MCF 10A (cell line): ENCODE data around the gene NFS1. TPM values are rescaled to one million over a fixed set of nuclear protein-coding genes. Genes with fewer than 3 reads are reported as not detected.

Experiments
- BruUV-seq: library from RNA; stranded (reverse); fragments of 400-500 nt; replicated peaks from 2 replicates; lab custom pipeline; 2021; lab: Mats Ljungman, UMichigan
- CTCF ChIA-PET: fragments of 300-600 bp; sonication (Branson Sonifier 250); formaldehyde crosslinking; extraction: SDS; loops from one replicate; lab custom pipeline; 2021; ENCODE audit warnings: antibody characterized with exemption, inconsistent platforms; lab: Yijun Ruan, JAX
- POLR2A ChIA-PET: fragments of 300-600, 350-650 bp; sonication (Branson Sonifier 250); formaldehyde crosslinking; extraction: SDS; loops from one replicate; lab custom pipeline; 2020; ENCODE audit warnings: antibody characterized with exemption, inconsistent platforms; lab: Yijun Ruan, JAX
- DNase-seq: peaks from one replicate; pipeline ENCODE4 v3.0.0-alpha.2; 2018; ENCODE audit not compliant: unreplicated experiment
- H3K27ac Mint-ChIP-seq: one replicate; pipeline ENCODE4 v1.8.0; 2022; ENCODE audit warnings: mild to moderate bottlenecking, low read depth, mixed read lengths; ENCODE audit not compliant: unreplicated experiment
- H3K27me3 Mint-ChIP-seq: one replicate; pipeline ENCODE4 v1.8.0; 2022; ENCODE audit warnings: mixed read lengths; ENCODE audit not compliant: insufficient read depth, unreplicated experiment
- H3K36me3 Mint-ChIP-seq: one replicate; pipeline ENCODE4 v1.8.0; 2022; ENCODE audit warnings: mild to moderate bottlenecking, moderate library complexity, mixed read lengths; ENCODE audit not compliant: insufficient read depth, unreplicated experiment
- H3K4me1 Mint-ChIP-seq: one replicate; pipeline ENCODE4 v1.8.0; 2022; ENCODE audit warnings: mixed read lengths; ENCODE audit not compliant: insufficient read depth, unreplicated experiment
- H3K4me3 Mint-ChIP-seq: one replicate; pipeline ENCODE4 v1.8.0; 2022; ENCODE audit warnings: mild to moderate bottlenecking, moderate library complexity, mixed read lengths; ENCODE audit not compliant: unreplicated experiment
- H3K9me3 Mint-ChIP-seq: one replicate; pipeline ENCODE4 v1.8.0; 2022; ENCODE audit warnings: mixed read lengths; ENCODE audit not compliant: unreplicated experiment
- intact Hi-C: fragments of 100-400 bp; cut with micrococcal nuclease; formaldehyde crosslinking; loops from 2 replicates; pipeline ENCODE4 v1.14.1; 2022
- total RNA-seq: library from RNA; stranded (reverse); gene quantifications from 2 replicates; pipeline ENCODE4 v1.2.3, GENCODE V29; 2022
- TF ChIP-seq, protein P1 (sequence below): fragments of 200-600 bp; IDR thresholded peaks from one replicate; pipeline ENCODE4 v1.8.0; 2022; ENCODE audit warnings: antibody characterized with exemption, mild to moderate bottlenecking; ENCODE audit not compliant: unreplicated experiment

The NFS1 gene
- total RNA-seq, 1 experiment from 2014 or later, result 27.6 TPM

DNA sequence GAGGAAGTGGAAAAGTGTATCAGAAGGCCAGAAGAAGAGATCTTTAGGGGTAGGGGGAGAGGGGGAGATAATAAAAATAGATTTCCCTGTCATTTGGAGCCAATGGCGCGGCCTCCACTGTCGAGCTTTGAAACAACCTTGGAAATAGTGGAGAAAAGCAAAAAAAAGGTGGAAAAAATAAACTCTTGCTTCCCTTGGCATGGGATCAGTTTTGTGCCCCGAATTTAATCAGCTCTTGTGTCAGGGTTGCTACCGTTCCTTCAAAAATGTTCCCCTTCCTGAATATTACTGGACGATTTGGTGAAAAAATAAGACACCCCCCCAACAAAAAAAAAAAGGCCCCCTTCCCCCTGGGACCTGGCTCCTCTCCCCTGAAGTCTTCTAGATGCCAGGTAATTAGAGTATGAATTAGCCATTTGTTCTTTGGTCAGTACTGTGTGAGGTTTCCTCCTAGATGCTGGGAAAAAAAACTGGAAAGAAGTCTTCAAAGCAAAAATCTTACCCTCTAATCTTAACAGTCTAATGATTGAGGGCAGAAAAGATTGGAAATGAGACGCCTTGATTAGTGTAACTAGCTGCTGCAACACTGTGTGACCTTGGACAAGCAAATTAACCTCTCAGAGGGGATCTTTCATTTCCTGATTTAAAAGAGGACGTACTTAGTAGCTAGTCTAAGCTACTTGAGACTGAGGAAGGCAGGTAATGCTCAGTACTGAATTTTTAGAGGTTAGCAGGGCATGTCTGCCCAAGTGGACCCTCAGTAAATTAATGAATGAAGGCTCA lies 43.8 kb upstream of the NFS1 start:
- TSS peak; percentile 92 for BruUV-seq
- H3K27me3 Mint-ChIP-seq, result no peaks in the 10 kb centered on the region
- intact Hi-C loops, result loop anchor here (1.0 kb wide), 3 partner anchors 26 to 141 kb away; no protein-coding TSS in a partner anchor
- peak overlapping the region; percentile 98 for H3K27ac Mint-ChIP-seq
- CTCF ChIA-PET, result interaction anchor here (0.7 to 4.4 kb wide), 11 partner anchors 11 to 211 kb away, joined by 3 to 49 read pairs (median 5); partner anchors contain the start of genes PHF20 and SCAND1
- peaks cover 44% of the 10 kb centered on the region for H3K36me3 Mint-ChIP-seq
- POLR2A ChIA-PET, result interaction anchor here (0.6 to 11.4 kb wide), 70 partner anchors 8 to 1436 kb away, joined by 3 to 617 read pairs (median 6); partner anchors contain the start of genes CEP250, CPNE1, DYNLRB1 and NFS1
- peak; percentile 22 for DNase-seq
- H3K4me3 Mint-ChIP-seq, result peak overlapping the region; percentile 97
- TF ChIP-seq, protein P1, sequence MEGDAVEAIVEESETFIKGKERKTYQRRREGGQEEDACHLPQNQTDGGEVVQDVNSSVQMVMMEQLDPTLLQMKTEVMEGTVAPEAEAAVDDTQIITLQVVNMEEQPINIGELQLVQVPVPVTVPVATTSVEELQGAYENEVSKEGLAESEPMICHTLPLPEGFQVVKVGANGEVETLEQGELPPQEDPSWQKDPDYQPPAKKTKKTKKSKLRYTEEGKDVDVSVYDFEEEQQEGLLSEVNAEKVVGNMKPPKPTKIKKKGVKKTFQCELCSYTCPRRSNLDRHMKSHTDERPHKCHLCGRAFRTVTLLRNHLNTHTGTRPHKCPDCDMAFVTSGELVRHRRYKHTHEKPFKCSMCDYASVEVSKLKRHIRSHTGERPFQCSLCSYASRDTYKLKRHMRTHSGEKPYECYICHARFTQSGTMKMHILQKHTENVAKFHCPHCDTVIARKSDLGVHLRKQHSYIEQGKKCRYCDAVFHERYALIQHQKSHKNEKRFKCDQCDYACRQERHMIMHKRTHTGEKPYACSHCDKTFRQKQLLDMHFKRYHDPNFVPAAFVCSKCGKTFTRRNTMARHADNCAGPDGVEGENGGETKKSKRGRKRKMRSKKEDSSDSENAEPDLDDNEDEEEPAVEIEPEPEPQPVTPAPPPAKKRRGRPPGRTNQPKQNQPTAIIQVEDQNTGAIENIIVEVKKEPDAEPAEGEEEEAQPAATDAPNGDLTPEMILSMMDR, result peak; percentile 0
- peaks cover 23% of the 10 kb centered on the region for H3K4me1 Mint-ChIP-seq
- no peaks in the 10 kb centered on the region for H3K9me3 Mint-ChIP-seq

DNA sequence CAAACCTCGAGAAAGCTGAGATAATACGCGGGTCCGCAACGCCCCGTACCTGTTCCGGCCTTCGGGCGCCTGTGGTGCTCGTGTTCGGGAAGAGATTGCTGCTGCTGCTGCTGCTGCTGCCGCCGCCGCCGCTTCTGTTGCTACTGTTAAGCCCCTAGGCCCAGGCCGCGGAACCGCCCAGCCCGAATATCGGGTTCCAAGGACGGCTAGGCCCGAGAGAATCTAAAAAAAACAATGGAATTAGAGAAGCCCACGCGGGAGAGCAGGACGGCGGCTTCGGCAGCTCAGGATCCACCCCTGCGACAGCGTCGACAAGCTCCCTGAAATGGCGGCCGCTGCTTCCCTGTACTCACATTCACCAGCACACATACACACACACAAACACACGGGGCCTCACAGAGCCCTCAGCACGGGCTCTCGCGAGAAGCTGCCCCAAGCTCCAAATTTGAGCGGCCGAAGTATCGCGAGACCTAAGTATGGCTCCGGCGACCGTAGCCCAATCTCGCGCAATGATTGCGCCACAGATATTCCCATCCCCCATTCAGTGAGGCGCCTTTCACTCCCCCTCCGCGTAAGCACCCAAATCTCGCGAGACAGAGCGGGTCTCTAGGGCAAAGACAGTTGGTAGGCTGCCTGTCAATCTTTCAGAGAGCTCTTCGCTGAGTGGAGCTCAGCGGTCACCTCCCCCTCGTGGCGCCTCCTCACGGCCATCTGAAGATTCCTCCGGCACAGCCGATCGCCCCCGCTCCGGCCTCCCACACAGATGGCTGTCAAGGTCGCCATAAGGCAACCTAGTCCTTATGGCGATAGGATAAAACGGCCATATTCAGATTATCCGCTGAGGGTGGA lies 43.0 kb upstream of the NFS1 start, which contains the start of gene RBM39:
TSS of gene RBM39 (minus strand) at position 369 of the 849 bp plus-strand sequence. CDS start 1,386 bp downstream, outside the sequence.
- no peaks in the 10 kb centered on the region for H3K27me3 Mint-ChIP-seq
- H3K4me3 Mint-ChIP-seq, result peak within 1 kb of the TSS; percentile 97
- POLR2A ChIA-PET, result interaction anchor here (0.6 to 11.4 kb wide), 80 partner anchors 8 to 1437 kb away, joined by 3 to 617 read pairs (median 5); partner anchors contain the start of genes CEP250, CPNE1, DYNLRB1 and ERGIC3
- BruUV-seq, result no TSS peak
- H3K36me3 Mint-ChIP-seq, result peaks cover 52% of the 10 kb centered on the region
- TF ChIP-seq, protein P1, result peak; percentile 14
- H3K9me3 Mint-ChIP-seq, result no peaks in the 10 kb centered on the region
- DNase-seq, result peak; percentile 100
- CTCF ChIA-PET, result interaction anchor here (0.6 to 4.4 kb wide), 10 partner anchors 12 to 212 kb away, joined by 3 to 49 read pairs (median 5); partner anchors contain the start of genes PHF20 and SCAND1
- peaks cover 23% of the 10 kb centered on the region for H3K4me1 Mint-ChIP-seq
- peak within 1 kb of the TSS; percentile 98 for H3K27ac Mint-ChIP-seq
- intact Hi-C loops, result loop anchor here (1.0 kb wide), 3 partner anchors 27 to 142 kb away; no protein-coding TSS in a partner anchor

DNA sequence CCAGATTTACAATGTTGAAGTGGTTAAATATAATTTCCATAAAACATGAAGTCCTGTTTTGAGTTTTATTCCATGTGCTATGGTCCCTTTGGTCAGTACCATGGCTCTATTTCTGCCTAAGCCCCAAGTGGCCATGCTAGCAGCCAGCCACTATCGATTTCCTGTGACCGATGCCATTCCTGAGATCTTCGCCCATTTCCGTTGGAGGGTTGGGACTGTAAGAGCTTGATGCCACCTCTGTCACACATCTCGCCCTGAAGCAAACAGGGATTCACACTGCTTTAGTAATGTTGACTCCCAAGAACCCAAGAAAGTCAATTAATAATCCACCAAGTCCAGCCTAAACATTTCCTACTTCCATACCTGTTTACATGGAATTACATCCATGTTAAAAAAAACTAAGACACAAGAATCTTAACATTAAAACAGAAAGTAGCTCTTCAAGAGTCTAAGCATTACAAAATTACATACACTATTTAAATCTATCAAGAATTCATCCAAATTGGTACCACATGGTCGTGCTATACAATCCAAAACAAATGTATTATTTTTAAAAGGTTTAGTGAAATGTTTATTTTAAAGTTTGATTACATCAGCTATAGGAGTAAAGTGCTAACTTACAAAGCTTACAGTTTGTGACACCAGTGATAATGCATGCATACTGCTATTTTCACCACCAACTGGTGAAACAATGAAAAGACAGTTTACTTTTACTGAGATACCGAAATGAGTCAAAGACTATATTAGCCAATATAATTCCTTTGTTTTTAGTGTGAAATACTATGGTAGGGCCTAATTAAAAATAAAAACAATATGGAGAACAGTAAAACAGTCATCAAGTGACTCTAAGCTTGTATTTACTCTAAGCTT lies 40.4 kb upstream of the NFS1 start:
- BruUV-seq, result no TSS peak
- Mint-ChIP-seq H3K9me3 (no peaks in the 10 kb centered on the region), H3K27me3 (no peaks in the 10 kb centered on the region), H3K4me3 (peak overlapping the region; percentile 97), H3K4me1 (peaks cover 26% of the 10 kb centered on the region), H3K27ac (peak overlapping the region; percentile 98), H3K36me3 (peaks cover 77% of the 10 kb centered on the region)
- ChIA-PET CTCF (interaction anchor here (0.7 to 1.4 kb wide), 13 partner anchors 9 to 214 kb away, joined by 3 to 7 read pairs (median 4); partner anchors contain the start of gene PHF20), POLR2A (interaction anchor here (0.6 to 11.4 kb wide), 24 partner anchors 9 to 624 kb away, joined by 3 to 617 read pairs (median 6); partner anchors contain the start of genes CPNE1, NFS1, PHF20 and RBM12)
- intact Hi-C loops, result no loop called here
- TF ChIP-seq, protein P1, result peak; percentile 35
- DNase-seq, result peak; percentile 58
